ENCODE data around the gene BIN2.

GRCh38 chr12:51330186-51330585 lies 6.2 kb upstream of the BIN2 start:
- TF ChIP-seq CTCF (IDR thresholded peaks at IDR 0.05), result no peak
- TF ChIP-seq POLR2A (IDR thresholded peaks at IDR 0.05; ENCODE audit: low read length), result no peak
- no peak for TF ChIP-seq NFE2L2 (conservative IDR thresholded peaks at IDR 0.05; ENCODE audit: low read length)
- TF ChIP-seq CHD2 (IDR thresholded peaks at IDR 0.05; ENCODE audit: low read length, partially characterized antibody), result no peak
- TF ChIP-seq MAX (IDR thresholded peaks at IDR 0.05), result no peak
- no peak for TF ChIP-seq CEBPB (IDR thresholded peaks at IDR 0.05)
- no peak for TF ChIP-seq REST (IDR thresholded peaks at IDR 0.05)
- no peak for TF ChIP-seq SREBF2 (IDR thresholded peaks at IDR 0.05)
- TF ChIP-seq SMC3 (IDR thresholded peaks at IDR 0.05), result no peak
- TF ChIP-seq EP300 (IDR thresholded peaks at IDR 0.05), result no peak
- TF ChIP-seq MYC (IDR thresholded peaks at IDR 0.05; ENCODE audit: borderline replicate concordance, low read length), result no peak
- TF ChIP-seq ZSCAN20 (CRISPR knock-in tag; IDR thresholded peaks at IDR 0.05), result no peak
